KMS-11 (cell line): ENCODE data around the gene ENTR1.

Source experiments
- H2AFZ ChIP-seq: fragments of 200-600 bp; sonication (generic); 2 replicates; pipeline ENCODE4 v1.6.1; 2016; ENCODE audit warnings: antibody characterized with exemption, mixed run types, low read depth
- H3K27ac ChIP-seq: fragments of 200-600 bp; sonication (generic); 2 replicates; pipeline ENCODE4 v1.6.1; 2016; ENCODE audit warnings: mild to moderate bottlenecking, mixed run types
- H3K27me3 ChIP-seq: fragments of 200-600 bp; sonication (generic); 2 replicates; pipeline ENCODE4 v1.6.1; 2017; ENCODE audit warnings: mild to moderate bottlenecking, low read depth, mixed run types, moderate library complexity; ENCODE audit not compliant: insufficient read depth
- H3K36me3 ChIP-seq: fragments of 200-600 bp; sonication (generic); 2 replicates; pipeline ENCODE4 v1.6.1; 2017; ENCODE audit warnings: mild to moderate bottlenecking, mixed run types; ENCODE audit not compliant: insufficient read depth
- H3K4me1 ChIP-seq: fragments of 200-600 bp; sonication (generic); 2 replicates; pipeline ENCODE4 v1.6.1; 2016; ENCODE audit warnings: mild to moderate bottlenecking, low read depth, mixed run types; ENCODE audit not compliant: poor library complexity, severe bottlenecking
- H3K4me2 ChIP-seq: fragments of 200-600 bp; sonication (generic); 2 replicates; pipeline ENCODE4 v1.7.0; 2016; ENCODE audit warnings: mild to moderate bottlenecking, mixed run types
- H3K4me3 ChIP-seq: fragments of 200-600 bp; sonication (generic); IDR thresholded peaks from 2 replicates; pipeline ENCODE4 v1.6.1; 2017; ENCODE audit warnings: low read depth, low read length, mixed read lengths; ENCODE audit not compliant: insufficient read depth
- H3K79me2 ChIP-seq: fragments of 200-600 bp; sonication (generic); 2 replicates; pipeline ENCODE4 v1.6.1; 2016; ENCODE audit warnings: low read depth, mixed run types; ENCODE audit not compliant: insufficient read depth
- H3K9ac ChIP-seq: fragments of 200-600 bp; sonication (generic); 2 replicates; pipeline ENCODE4 v1.6.1; 2016; ENCODE audit warnings: mild to moderate bottlenecking, mixed run types
- H4K20me1 ChIP-seq: fragments of 200-600 bp; sonication (generic); 2 replicates; pipeline ENCODE4 v1.6.1; 2016; ENCODE audit warnings: mild to moderate bottlenecking, mixed run types; ENCODE audit not compliant: insufficient read depth
- TF ChIP-seq, protein P1 (sequence below): fragments of 200-600 bp; sonication (generic); conservative IDR thresholded peaks from 2 replicates; pipeline ENCODE4 v1.6.1; 2017; ENCODE audit warnings: low read depth, mild to moderate bottlenecking, antibody characterized with exemption, low read length, moderate library complexity, mixed read lengths

The ENTR1 gene

GRCh38 chr9:136398286-136398685 is 12.1 kb downstream of the ENTR1 start:
- H3K36me3 ChIP-seq, result peaks cover 4% of the 10 kb centered on the region; the same call in 1 of the 2 replicates
- no peak overlapping the region for H2AFZ ChIP-seq
- TF ChIP-seq, protein P1, sequence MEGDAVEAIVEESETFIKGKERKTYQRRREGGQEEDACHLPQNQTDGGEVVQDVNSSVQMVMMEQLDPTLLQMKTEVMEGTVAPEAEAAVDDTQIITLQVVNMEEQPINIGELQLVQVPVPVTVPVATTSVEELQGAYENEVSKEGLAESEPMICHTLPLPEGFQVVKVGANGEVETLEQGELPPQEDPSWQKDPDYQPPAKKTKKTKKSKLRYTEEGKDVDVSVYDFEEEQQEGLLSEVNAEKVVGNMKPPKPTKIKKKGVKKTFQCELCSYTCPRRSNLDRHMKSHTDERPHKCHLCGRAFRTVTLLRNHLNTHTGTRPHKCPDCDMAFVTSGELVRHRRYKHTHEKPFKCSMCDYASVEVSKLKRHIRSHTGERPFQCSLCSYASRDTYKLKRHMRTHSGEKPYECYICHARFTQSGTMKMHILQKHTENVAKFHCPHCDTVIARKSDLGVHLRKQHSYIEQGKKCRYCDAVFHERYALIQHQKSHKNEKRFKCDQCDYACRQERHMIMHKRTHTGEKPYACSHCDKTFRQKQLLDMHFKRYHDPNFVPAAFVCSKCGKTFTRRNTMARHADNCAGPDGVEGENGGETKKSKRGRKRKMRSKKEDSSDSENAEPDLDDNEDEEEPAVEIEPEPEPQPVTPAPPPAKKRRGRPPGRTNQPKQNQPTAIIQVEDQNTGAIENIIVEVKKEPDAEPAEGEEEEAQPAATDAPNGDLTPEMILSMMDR, result no peak
- peaks cover 21% of the 10 kb centered on the region for H3K79me2 ChIP-seq
- H3K27me3 ChIP-seq, result no peaks in the 10 kb centered on the region
- H4K20me1 ChIP-seq, result peaks cover 5% of the 10 kb centered on the region; the same call in 1 of the 2 replicates
- H3K4me3 ChIP-seq, result no peak overlapping the region
- peak overlapping the region; percentile 90; the same call in 1 of the 2 replicates for H3K4me2 ChIP-seq
- no peak overlapping the region; the same call in 1 of the 2 replicates for H3K9ac ChIP-seq
- no peak overlapping the region for H3K27ac ChIP-seq
- peaks cover 27% of the 10 kb centered on the region for H3K4me1 ChIP-seq

- Histone ChIP-seq H3K4me3 (no peak overlapping the region), H3K27me3 (no peaks in the 10 kb centered on the region), H3K36me3 (peaks cover 4% of the 10 kb centered on the region; the same call in 1 of the 2 replicates), H3K4me1 (peaks cover 23% of the 10 kb centered on the region), H2AFZ (no peak overlapping the region), H3K27ac (no peak overlapping the region), H4K20me1 (peaks cover 5% of the 10 kb centered on the region; the same call in 1 of the 2 replicates), H3K4me2 (no peak overlapping the region; the same call in 1 of the 2 replicates), H3K79me2 (peaks cover 21% of the 10 kb centered on the region), H3K9ac (no peak overlapping the region)
- TF ChIP-seq, protein P1, result no peak
Measured at GRCh38 chr9:136397643-136398042, 12.8 kb downstream of the ENTR1 start.

GRCh38 chr9:136396219-136396515 is 14.2 kb downstream of the ENTR1 start:
- H3K36me3 ChIP-seq, result peaks cover 4% of the 10 kb centered on the region; the same call in 1 of the 2 replicates
- H3K9ac ChIP-seq, result no peak overlapping the region
- TF ChIP-seq, protein P1, result no peak
- H3K4me3 ChIP-seq, result no peak overlapping the region
- no peak overlapping the region for H2AFZ ChIP-seq
- no peak overlapping the region for H3K4me2 ChIP-seq
- H3K4me1 ChIP-seq, result peaks cover 18% of the 10 kb centered on the region
- H3K27ac ChIP-seq, result no peak overlapping the region
- no peaks in the 10 kb centered on the region for H3K27me3 ChIP-seq
- peaks cover 21% of the 10 kb centered on the region for H3K79me2 ChIP-seq
- peaks cover 5% of the 10 kb centered on the region; the same call in 1 of the 2 replicates for H4K20me1 ChIP-seq

DNA sequence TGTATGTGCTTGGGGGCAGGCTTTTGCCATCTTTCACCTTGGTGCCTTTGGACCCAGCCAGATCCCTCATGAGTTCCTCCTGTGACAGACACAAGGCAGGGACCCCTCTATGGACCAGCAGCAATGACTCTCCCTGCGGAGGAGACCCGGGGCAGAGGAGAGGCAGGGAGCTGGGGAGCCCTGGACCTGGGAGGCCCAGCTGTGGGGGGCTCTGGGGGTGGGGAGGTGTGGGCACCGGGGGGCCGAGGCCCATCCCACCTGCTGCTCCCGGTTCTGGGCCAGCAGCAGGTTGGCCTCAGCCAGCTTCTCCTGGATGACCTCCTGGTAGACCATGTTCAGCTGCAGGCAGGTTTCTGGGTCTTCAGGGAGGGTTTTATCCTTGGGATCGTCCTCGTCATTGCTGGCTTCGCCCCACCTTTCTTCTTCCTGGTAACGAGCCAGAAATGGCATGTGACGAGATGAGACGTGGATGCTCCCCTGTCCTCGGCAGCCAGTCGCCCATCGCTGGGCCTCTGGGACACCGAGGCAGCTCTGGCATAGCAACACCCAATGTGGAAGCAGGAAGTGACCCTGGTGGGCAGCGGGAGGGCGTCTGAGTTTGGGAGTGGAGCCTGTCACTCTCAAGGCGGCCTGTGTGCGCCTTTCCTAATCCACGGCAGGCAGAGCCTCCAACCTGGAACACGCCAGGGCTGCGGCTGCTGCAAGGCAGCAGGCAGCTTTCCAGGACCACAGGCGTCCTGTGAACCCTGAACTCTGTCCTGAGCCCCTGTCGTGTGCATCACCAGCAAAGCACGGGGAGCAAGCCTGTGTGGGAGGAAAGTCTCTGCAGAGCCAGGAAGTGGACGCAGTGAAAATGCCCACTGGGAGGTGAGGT is 14.8 kb downstream of the ENTR1 start:
- H2AFZ ChIP-seq, result no peak overlapping the region
- H3K9ac ChIP-seq, result no peak overlapping the region
- H3K79me2 ChIP-seq, result peaks cover 21% of the 10 kb centered on the region
- peaks cover 4% of the 10 kb centered on the region; the same call in 1 of the 2 replicates for H3K36me3 ChIP-seq
- H3K27me3 ChIP-seq, result no peaks in the 10 kb centered on the region
- TF ChIP-seq, protein P1, result no peak
- H3K27ac ChIP-seq, result no peak overlapping the region
- no peak overlapping the region for H3K4me2 ChIP-seq
- H3K4me1 ChIP-seq, result peaks cover 15% of the 10 kb centered on the region
- no peak overlapping the region for H3K4me3 ChIP-seq
- peaks cover 5% of the 10 kb centered on the region; the same call in 1 of the 2 replicates for H4K20me1 ChIP-seq
